PC-9 (cell line): ENCODE results near the gene MSH4. TPM values are rescaled to one million over a fixed set of nuclear protein-coding genes. Genes with fewer than 3 reads are reported as not detected.
"Not testable (repeated sequence)": the region's sequence is repeated elsewhere in the genome, so short reads cannot be mapped to it uniquely, and the experiment has no call there.

Experiments
- Bru-seq: library from RNA; stranded (reverse); fragments of 400-500 nt; gene quantifications from one replicate; lab custom pipeline; 2021; lab: Mats Ljungman, UMichigan
- BruChase-seq, 2 experiments: library from RNA; stranded (reverse); fragments of 400-500 nt; gene quantifications; one replicate each; lab custom pipeline; 2021; lab: Mats Ljungman, UMichigan
- BruUV-seq: library from RNA; stranded (reverse); fragments of 400-500 nt; replicated peaks from 2 replicates; lab custom pipeline; 2021; lab: Mats Ljungman, UMichigan
- CTCF ChIA-PET: fragments of 300-600 bp; sonication (Branson Sonifier 250); formaldehyde crosslinking; loops from one replicate; lab custom pipeline; 2022; ENCODE audit warnings: antibody characterized with exemption; lab: Charles Lee
- POLR2A ChIA-PET: fragments of 300-600 bp; sonication (Branson Sonifier 250); formaldehyde crosslinking; loops from one replicate; lab custom pipeline; 2022; ENCODE audit warnings: antibody characterized with exemption; ENCODE audit not compliant: unreplicated experiment; lab: Charles Lee
- DNase-seq, 2 experiments: peaks; one replicate each; pipeline versions ENCODE4 v3.0.0 to v3.0.0-alpha.2; 2015 to 2022; ENCODE audit warnings: mixed read lengths in 1 of 2
- H2AFZ ChIP-seq: fragments of 200-600 bp; sonication (generic); 2 replicates; pipeline ENCODE4 v1.8.1; 2017; ENCODE audit warnings: antibody characterized with exemption
- H3F3A ChIP-seq: fragments of 200-600 bp; sonication (generic); 2 replicates; pipeline ENCODE4 v1.8.1; 2017; ENCODE audit warnings: antibody characterized with exemption, mild to moderate bottlenecking, low read depth; ENCODE audit not compliant: insufficient read depth
- H3K27ac ChIP-seq: fragments of 200-600 bp; sonication (generic); 2 replicates; pipeline ENCODE4 v1.6.1; 2016; ENCODE audit warnings: mixed run types
- H3K27me3 ChIP-seq: fragments of 200-600 bp; sonication (generic); 2 replicates; pipeline ENCODE4 v1.6.1; 2016; ENCODE audit warnings: low read depth, mixed run types; ENCODE audit not compliant: insufficient read depth
- H3K36me3 ChIP-seq: fragments of 200-600 bp; sonication (generic); 2 replicates; pipeline ENCODE4 v1.6.1; 2016; ENCODE audit warnings: low read depth, mixed run types
- H3K4me1 ChIP-seq: fragments of 200-600 bp; sonication (generic); replicated peaks from 2 replicates; pipeline ENCODE4 v1.6.1; 2016; ENCODE audit warnings: mixed run types; ENCODE audit not compliant: insufficient read depth
- H3K4me2 ChIP-seq: fragments of 200-600 bp; sonication (generic); 2 replicates; pipeline ENCODE4 v1.6.1; 2017; ENCODE audit warnings: mixed run types
- H3K4me3 ChIP-seq: fragments of 200-600 bp; sonication (generic); 2 replicates; pipeline ENCODE4 v1.6.1; 2016; ENCODE audit warnings: mixed run types
- H3K79me2 ChIP-seq: fragments of 200-600 bp; sonication (generic); 2 replicates; pipeline ENCODE4 v1.6.1; 2017; ENCODE audit warnings: low read depth, mixed run types
- H3K9me2 ChIP-seq: fragments of 200-600 bp; sonication (generic); 2 replicates; pipeline ENCODE4 v1.8.1; 2017; ENCODE audit warnings: mild to moderate bottlenecking; ENCODE audit not compliant: insufficient read depth
- H3K9me3 ChIP-seq: fragments of 200-600 bp; sonication (generic); 2 replicates; pipeline ENCODE4 v1.8.1; 2016; ENCODE audit warnings: low read depth; ENCODE audit not compliant: insufficient read depth
- H4K20me1 ChIP-seq: fragments of 200-600 bp; sonication (generic); 2 replicates; pipeline ENCODE4 v1.8.1; 2017; ENCODE audit not compliant: insufficient read depth
- EZH2 ChIP-seq: fragments of 200-600 bp; sonication (generic); IDR thresholded peaks from 2 replicates; pipeline ENCODE4 v1.8.0; 2017; ENCODE audit warnings: antibody characterized with exemption, low read depth
- intact Hi-C: fragments of 100-400 bp; cut with micrococcal nuclease; formaldehyde crosslinking; loops from one replicate; pipeline ENCODE4 v1.10.0; 2022; ENCODE audit not compliant: unreplicated experiment
- long read RNA-seq: library from polyadenylated mRNA; stranded (forward); transcript quantifications from one replicate; pipeline ENCODE4 v2.0.0, GENCODE V29; 2022
- total RNA-seq: library from RNA; stranded (reverse); gene quantifications from 2 replicates; pipeline ENCODE4 v1.2.3, GENCODE V29; 2021
- TF ChIP-seq, protein P1 (sequence below): fragments of 200-600 bp; sonication (generic); conservative IDR thresholded peaks from 2 replicates; pipeline ENCODE4 v1.6.1; 2017; ENCODE audit warnings: mixed run types, antibody characterized with exemption, mild to moderate bottlenecking, moderate library complexity

The MSH4 gene
- total RNA-seq (0.35 and 0.50 TPM in 2 replicates), Bru-seq, nascent RNA (percentile 36 among the genes with signal in this experiment), BruChase-seq, experiment 1, labeled RNA remaining after a 2-hour chase (percentile 26 among the genes with signal in this experiment), BruChase-seq, experiment 2, labeled RNA remaining after a 6-hour chase (percentile 17 among the genes with signal in this experiment)
- long read RNA-seq: 0 reads

DNA sequence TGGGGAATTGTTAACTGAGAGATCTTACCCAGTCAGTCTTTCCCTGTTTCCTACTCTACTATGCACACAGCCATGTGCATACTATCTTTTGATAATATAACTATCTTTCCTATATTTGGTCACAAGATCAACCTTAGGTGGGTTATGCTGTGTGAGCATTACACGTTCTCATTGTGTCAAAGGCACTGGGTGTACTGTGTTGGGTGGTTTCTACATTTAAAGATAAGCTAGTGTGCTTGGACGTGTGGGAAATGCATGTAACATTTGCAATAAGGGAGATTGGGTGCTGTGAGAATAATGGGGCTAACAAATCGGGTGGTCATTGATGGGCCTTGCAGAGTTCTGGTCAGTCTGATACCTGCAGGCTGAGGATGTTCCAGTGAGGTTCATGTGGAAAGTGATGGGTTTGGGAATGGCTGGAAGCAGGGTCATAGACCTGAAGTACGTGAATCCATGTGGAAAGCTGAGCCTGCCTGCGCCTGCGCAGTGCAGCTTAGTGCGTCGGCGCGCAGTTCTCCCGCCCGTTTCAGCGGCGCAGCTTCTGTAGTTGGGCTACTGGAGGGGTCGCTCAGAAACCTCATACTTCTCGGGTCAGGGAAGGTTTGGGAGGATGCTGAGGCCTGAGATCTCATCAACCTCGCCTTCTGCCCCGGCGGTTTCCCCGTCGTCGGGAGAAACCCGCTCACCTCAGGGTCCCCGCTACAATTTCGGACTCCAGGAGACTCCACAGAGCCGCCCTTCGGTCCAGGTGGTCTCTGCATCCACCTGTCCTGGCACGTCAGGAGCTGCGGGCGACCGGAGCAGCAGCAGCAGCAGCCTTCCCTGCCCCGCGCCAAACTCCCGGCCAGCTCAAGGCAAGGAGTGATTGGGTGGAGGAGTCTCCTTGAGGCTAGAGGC lies at the start of gene MSH4:
Gene MSH4 (plus strand): TSS at position 507 of the 897 bp plus-strand sequence. CDS start 104 bp downstream, at position 611.
- no peak for DNase-seq
- intact Hi-C loops: no loop called here
- ChIA-PET POLR2A (no interaction called here), CTCF (no interaction called here)
- Histone ChIP-seq H3K27me3 (no peaks in the 10 kb centered on the region), H3K4me3 (no peak within 1 kb of the TSS), H2AFZ (no peak within 1 kb of the TSS), H3K27ac (no peak within 1 kb of the TSS), H4K20me1 (peaks cover 50% of the 10 kb centered on the region), H3F3A (peaks cover 77% of the 10 kb centered on the region), H3K9me2 (no peaks in the 10 kb centered on the region), H3K36me3 (peaks cover 31% of the 10 kb centered on the region), H3K4me2 (no peak within 1 kb of the TSS), H3K79me2 (peaks cover 14% of the 10 kb centered on the region), H3K4me1 (peaks cover 11% of the 10 kb centered on the region), H3K9me3 (no peaks in the 10 kb centered on the region)
- no peak for TF ChIP-seq EZH2
- TF ChIP-seq, protein P1, sequence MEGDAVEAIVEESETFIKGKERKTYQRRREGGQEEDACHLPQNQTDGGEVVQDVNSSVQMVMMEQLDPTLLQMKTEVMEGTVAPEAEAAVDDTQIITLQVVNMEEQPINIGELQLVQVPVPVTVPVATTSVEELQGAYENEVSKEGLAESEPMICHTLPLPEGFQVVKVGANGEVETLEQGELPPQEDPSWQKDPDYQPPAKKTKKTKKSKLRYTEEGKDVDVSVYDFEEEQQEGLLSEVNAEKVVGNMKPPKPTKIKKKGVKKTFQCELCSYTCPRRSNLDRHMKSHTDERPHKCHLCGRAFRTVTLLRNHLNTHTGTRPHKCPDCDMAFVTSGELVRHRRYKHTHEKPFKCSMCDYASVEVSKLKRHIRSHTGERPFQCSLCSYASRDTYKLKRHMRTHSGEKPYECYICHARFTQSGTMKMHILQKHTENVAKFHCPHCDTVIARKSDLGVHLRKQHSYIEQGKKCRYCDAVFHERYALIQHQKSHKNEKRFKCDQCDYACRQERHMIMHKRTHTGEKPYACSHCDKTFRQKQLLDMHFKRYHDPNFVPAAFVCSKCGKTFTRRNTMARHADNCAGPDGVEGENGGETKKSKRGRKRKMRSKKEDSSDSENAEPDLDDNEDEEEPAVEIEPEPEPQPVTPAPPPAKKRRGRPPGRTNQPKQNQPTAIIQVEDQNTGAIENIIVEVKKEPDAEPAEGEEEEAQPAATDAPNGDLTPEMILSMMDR: no peak
- no TSS peak for BruUV-seq

DNA sequence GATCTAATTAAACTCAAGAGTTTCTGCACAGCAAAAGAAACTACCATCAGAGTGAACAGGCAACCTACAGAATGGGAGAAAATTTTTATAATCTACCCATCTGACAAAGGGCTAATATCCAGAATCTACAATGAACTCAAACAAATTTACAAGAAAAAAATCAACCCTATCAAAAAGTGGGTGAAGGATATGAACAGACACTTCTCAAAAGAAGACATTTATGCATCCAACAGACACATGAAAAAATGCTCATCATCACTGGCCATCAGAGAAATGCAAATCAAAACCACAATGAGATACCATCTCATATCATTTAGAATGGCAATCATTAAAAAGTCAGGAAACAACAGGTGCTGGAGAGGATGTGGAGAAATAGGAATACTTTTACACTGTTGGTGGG lies 39.5 kb upstream of the MSH4 start:
- H3K27ac ChIP-seq, H3K4me2 ChIP-seq, H3K4me3 ChIP-seq, intact Hi-C loops, BruUV-seq, CTCF ChIA-PET, H3K79me2 ChIP-seq, POLR2A ChIA-PET, H3K9me2 ChIP-seq, H4K20me1 ChIP-seq, H3K4me1 ChIP-seq, H3K9me3 ChIP-seq, H3K27me3 ChIP-seq, H3F3A ChIP-seq, DNase-seq, H2AFZ ChIP-seq: not testable (repeated sequence)
- peaks cover 30% of the 10 kb centered on the region for H3K36me3 ChIP-seq

DNA sequence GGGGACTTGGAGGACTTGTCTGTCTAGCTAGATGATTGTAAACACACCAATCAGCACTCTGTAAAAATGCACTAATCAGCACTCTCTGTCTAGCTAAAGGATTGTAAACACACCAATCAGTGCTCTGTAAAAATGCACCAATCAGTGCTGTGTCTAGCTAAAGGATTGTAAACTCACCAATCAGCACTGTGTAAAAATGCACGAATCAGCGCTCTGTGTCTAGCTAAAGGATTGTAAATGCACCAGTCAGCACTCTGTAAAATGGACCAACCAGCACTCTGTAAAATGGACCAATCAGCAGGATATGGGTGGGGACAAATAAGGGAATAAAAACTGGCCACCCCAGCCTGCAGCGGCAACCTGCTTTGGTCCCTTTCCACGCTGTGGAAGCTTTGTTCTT lies 38.1 kb upstream of the MSH4 start:
- H3K9me3 ChIP-seq, intact Hi-C loops, DNase-seq, H3K27me3 ChIP-seq, H3K9me2 ChIP-seq, H3K4me2 ChIP-seq, POLR2A ChIA-PET, H2AFZ ChIP-seq, H3F3A ChIP-seq, H3K79me2 ChIP-seq, BruUV-seq, CTCF ChIA-PET, H3K4me1 ChIP-seq, H3K4me3 ChIP-seq, H4K20me1 ChIP-seq, H3K27ac ChIP-seq: not testable (repeated sequence)
- H3K36me3 ChIP-seq: peaks cover 31% of the 10 kb centered on the region

DNA sequence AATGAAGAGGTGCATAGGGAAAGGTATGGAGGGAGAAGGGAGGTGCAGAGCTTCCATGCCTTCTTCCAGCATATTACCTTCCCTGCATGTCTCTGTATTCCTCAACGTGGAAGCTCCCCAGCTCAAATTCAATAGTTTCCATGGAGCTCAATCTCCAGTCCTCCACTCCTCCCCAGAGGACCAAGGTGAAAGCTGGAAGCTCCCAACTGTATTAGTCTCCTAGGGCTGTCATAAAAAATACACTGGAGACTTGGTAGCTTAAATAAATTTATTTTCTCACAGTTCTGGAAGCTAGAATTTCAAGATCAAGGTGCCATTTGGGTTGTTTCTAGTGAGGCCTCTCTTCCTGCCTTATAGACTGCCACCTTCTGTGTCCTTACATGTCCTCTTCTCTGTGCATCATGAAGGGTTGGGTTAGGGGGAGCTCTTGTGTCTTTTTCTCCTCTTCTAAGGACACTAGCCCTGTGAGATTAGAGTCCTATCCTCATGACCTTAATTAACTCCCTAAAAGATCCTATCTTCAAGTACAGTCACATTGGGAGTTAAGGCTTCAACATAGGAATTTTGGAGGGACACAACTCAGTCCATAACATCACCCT lies 32.5 kb upstream of the MSH4 start:
- POLR2A ChIA-PET: interaction anchor here (0.7 kb wide), 1 partner anchor 25 kb away, joined by 5 read pairs; no protein-coding TSS in a partner anchor
- H3F3A ChIP-seq: peaks cover 13% of the 10 kb centered on the region; the same call in 1 of the 2 replicates
- H3K4me3 ChIP-seq: no peak overlapping the region
- no peaks in the 10 kb centered on the region for H4K20me1 ChIP-seq
- peak overlapping the region; percentile 21; the same call in 1 of the 2 replicates for H3K27ac ChIP-seq
- DNase-seq: peak in 1 of 2 experiments; percentile 30
- H3K9me2 ChIP-seq: no peaks in the 10 kb centered on the region
- H3K36me3 ChIP-seq: peaks cover 11% of the 10 kb centered on the region; the same call in 1 of the 2 replicates
- no peaks in the 10 kb centered on the region for H3K79me2 ChIP-seq
- intact Hi-C loops: no loop called here
- BruUV-seq: no TSS peak
- H3K27me3 ChIP-seq: no peaks in the 10 kb centered on the region
- H3K4me2 ChIP-seq: no peak overlapping the region
- H2AFZ ChIP-seq: no peak overlapping the region
- CTCF ChIA-PET: no interaction called here
- TF ChIP-seq, protein P1: no peak
- TF ChIP-seq EZH2: no peak
- H3K9me3 ChIP-seq: no peaks in the 10 kb centered on the region
- H3K4me1 ChIP-seq: peaks cover 19% of the 10 kb centered on the region
